Measurements from ENCODE around the gene AFTPH. TPM values are rescaled to one million over a fixed set of nuclear protein-coding genes. Genes with fewer than 3 reads are reported as not detected.

Gene AFTPH
- total and polyA plus RNA-seq, 9 of the 15 experiments (the other 6 are each of a cell fraction or from before 2014, with no cell fraction given) = 8.0 to 26.2 (median 13.8) TPM

DNA sequence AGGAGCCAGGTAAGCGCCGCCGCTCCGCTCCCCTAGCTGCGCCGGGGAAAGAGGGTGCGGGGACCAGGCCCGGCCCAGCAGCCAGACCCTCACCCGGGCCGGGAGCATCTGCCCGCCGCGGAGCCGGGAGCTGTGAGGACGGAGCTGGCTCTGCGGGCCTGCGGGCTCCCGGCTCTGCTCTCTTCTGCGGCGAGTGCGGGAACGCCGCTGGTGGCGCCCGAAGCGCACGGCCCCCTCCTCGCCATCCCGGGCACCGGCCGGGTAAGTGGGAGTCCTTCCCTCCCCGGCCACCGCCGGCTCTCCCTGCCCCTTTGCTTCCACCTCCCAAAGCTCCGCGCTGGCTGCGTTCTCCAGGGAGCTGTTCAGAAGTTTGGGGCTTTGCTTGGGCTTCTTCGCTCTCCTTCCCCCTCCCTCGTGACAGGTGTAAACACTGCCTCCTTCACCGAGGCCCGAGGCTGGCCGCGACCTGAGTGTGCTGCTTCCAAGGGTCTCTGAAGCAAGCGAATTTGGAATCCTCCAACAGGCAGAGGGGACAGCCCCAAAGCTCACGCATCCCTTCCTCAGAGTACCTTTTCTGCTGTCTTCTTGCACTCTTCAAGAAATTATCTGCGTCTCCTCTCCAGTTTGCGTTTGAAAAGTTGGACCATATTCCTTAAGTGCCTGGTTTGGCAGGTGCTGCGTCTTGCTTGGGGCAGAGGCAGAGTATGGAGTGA is 632 bp downstream of the AFTPH start (continued):
- TF ChIP-seq DNMT1 (IDR thresholded peaks at IDR 0.05) (no peak), ZNF217 (CRISPR knock-in tag; IDR thresholded peaks at IDR 0.05) (no peak), ADNP (tag; IDR thresholded peaks at IDR 0.05) (no peak), NR3C1 (CRISPR knock-in tag; IDR thresholded peaks at IDR 0.05) (0 out of 2 replicates have a peak, but pooled peaks have one; percentile 30), SIRT6 (IDR thresholded peaks at IDR 0.05; ENCODE audit: low read depth, low read length) (no peak), PHF8 (IDR thresholded peaks at IDR 0.05; ENCODE audit: borderline replicate concordance, low read length) (peak; percentile 22; the same call in 1 of the 2 replicates), POLR2G (IDR thresholded peaks at IDR 0.05; ENCODE audit: low read depth, low read length) (no peak; the same call in 1 of the 2 replicates), SIN3A (IDR thresholded peaks at IDR 0.05; ENCODE audit: borderline replicate concordance in 2 of 2, control insufficient read depth in 1 of 2, low read depth in 2 of 2, low read length in 2 of 2) (peak in 1 of 2 experiments; percentile 27; a peak in 1 of 4 replicates), E2F3 (CRISPR knock-in tag; IDR thresholded peaks at IDR 0.05) (no peak), HES1 (IDR thresholded peaks at IDR 0.05; ENCODE audit: low read depth) (no peak), SP1 (CRISPR knock-in tag; IDR thresholded peaks at IDR 0.05) (no peak), ZNF75A (CRISPR knock-in tag; IDR thresholded peaks at IDR 0.05) (no peak), TCF3 (CRISPR knock-in tag; IDR thresholded peaks at IDR 0.05) (no peak), KLF13 (tag; IDR thresholded peaks at IDR 0.05; ENCODE audit: borderline replicate concordance, low read depth) (no peak)
- TF ChIP-seq, protein P1, sequence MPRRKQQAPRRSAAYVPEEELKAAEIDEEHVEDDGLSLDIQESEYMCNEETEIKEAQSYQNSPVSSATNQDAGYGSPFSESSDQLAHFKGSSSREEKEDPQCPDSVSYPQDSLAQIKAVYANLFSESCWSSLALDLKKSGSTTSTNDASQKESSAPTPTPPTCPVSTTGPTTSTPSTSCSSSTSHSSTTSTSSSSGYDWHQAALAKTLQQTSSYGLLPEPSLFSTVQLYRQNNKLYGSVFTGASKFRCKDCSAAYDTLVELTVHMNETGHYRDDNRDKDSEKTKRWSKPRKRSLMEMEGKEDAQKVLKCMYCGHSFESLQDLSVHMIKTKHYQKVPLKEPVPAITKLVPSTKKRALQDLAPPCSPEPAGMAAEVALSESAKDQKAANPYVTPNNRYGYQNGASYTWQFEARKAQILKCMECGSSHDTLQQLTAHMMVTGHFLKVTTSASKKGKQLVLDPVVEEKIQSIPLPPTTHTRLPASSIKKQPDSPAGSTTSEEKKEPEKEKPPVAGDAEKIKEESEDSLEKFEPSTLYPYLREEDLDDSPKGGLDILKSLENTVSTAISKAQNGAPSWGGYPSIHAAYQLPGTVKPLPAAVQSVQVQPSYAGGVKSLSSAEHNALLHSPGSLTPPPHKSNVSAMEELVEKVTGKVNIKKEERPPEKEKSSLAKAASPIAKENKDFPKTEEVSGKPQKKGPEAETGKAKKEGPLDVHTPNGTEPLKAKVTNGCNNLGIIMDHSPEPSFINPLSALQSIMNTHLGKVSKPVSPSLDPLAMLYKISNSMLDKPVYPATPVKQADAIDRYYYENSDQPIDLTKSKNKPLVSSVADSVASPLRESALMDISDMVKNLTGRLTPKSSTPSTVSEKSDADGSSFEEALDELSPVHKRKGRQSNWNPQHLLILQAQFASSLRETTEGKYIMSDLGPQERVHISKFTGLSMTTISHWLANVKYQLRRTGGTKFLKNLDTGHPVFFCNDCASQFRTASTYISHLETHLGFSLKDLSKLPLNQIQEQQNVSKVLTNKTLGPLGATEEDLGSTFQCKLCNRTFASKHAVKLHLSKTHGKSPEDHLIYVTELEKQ (CRISPR knock-in tag; IDR thresholded peaks at IDR 0.05) = no peak
- TF ChIP-seq, protein P2, sequence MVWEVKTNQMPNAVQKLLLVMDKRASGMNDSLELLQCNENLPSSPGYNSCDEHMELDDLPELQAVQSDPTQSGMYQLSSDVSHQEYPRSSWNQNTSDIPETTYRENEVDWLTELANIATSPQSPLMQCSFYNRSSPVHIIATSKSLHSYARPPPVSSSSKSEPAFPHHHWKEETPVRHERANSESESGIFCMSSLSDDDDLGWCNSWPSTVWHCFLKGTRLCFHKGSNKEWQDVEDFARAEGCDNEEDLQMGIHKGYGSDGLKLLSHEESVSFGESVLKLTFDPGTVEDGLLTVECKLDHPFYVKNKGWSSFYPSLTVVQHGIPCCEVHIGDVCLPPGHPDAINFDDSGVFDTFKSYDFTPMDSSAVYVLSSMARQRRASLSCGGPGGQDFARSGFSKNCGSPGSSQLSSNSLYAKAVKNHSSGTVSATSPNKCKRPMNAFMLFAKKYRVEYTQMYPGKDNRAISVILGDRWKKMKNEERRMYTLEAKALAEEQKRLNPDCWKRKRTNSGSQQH (CRISPR knock-in tag; IDR thresholded peaks at IDR 0.05) = no peak
- TF ChIP-seq, protein P3, sequence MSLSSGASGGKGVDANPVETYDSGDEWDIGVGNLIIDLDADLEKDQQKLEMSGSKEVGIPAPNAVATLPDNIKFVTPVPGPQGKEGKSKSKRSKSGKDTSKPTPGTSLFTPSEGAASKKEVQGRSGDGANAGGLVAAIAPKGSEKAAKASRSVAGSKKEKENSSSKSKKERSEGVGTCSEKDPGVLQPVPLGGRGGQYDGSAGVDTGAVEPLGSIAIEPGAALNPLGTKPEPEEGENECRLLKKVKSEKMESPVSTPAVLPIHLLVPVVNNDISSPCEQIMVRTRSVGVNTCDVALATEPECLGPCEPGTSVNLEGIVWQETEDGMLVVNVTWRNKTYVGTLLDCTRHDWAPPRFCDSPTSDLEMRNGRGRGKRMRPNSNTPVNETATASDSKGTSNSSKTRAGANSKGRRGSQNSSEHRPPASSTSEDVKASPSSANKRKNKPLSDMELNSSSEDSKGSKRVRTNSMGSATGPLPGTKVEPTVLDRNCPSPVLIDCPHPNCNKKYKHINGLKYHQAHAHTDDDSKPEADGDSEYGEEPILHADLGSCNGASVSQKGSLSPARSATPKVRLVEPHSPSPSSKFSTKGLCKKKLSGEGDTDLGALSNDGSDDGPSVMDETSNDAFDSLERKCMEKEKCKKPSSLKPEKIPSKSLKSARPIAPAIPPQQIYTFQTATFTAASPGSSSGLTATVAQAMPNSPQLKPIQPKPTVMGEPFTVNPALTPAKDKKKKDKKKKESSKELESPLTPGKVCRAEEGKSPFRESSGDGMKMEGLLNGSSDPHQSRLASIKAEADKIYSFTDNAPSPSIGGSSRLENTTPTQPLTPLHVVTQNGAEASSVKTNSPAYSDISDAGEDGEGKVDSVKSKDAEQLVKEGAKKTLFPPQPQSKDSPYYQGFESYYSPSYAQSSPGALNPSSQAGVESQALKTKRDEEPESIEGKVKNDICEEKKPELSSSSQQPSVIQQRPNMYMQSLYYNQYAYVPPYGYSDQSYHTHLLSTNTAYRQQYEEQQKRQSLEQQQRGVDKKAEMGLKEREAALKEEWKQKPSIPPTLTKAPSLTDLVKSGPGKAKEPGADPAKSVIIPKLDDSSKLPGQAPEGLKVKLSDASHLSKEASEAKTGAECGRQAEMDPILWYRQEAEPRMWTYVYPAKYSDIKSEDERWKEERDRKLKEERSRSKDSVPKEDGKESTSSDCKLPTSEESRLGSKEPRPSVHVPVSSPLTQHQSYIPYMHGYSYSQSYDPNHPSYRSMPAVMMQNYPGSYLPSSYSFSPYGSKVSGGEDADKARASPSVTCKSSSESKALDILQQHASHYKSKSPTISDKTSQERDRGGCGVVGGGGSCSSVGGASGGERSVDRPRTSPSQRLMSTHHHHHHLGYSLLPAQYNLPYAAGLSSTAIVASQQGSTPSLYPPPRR (CRISPR knock-in tag; IDR thresholded peaks at IDR 0.05; ENCODE audit: borderline replicate concordance) = no peak

Data from K562 (cell line).